ENCODE data around the gene FAM174C. TPM values are rescaled to one million over a fixed set of nuclear protein-coding genes. Genes with fewer than 3 reads are reported as not detected.

FAM174C gene
- polyA plus RNA-seq, 1 experiment = 16.6 TPM

DNA sequence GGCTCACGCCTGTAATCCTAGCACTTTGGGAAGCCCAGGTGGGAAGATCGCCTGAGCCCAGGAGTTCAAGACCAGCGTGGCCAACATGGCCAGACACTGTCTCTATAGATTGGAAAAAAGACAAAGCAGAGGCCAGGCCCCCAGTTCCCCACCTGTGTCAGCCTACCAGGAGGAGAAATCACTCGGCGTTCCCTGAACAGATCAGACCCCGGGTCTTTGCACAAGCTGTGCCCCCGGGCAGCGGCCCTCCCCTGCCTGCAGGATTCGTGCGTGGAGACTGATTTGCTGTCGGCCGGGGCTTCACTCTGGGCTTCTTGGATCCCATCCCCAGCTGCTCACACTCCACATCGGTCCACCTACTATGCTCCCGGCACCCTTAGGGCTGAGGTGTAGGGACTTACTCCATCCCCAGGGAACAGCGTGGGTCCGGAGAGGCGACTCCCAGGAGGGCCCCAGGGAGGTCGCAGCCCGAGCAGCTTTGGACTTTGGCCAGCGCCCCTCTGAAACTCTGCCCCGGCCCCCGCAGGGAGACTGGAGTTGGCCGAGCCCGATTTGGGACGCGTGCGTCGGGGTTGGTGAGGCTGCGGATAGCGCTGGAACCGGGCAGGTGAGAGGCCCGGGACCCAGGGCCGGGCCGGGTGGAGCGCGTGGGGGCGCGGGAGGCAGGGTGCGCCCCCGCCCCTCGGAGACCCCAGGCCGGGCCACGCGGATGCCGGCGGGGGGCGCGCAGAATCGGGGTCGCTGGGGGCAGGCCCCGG is 9.8 kb downstream of the FAM174C start:
- no peak overlapping the region for H3K27ac ChIP-seq (ENCODE audit: low read depth, low read length)
- H3K4me3 ChIP-seq (ENCODE audit: low read depth, low read length) = no peak overlapping the region
- TF ChIP-seq, protein P1, sequence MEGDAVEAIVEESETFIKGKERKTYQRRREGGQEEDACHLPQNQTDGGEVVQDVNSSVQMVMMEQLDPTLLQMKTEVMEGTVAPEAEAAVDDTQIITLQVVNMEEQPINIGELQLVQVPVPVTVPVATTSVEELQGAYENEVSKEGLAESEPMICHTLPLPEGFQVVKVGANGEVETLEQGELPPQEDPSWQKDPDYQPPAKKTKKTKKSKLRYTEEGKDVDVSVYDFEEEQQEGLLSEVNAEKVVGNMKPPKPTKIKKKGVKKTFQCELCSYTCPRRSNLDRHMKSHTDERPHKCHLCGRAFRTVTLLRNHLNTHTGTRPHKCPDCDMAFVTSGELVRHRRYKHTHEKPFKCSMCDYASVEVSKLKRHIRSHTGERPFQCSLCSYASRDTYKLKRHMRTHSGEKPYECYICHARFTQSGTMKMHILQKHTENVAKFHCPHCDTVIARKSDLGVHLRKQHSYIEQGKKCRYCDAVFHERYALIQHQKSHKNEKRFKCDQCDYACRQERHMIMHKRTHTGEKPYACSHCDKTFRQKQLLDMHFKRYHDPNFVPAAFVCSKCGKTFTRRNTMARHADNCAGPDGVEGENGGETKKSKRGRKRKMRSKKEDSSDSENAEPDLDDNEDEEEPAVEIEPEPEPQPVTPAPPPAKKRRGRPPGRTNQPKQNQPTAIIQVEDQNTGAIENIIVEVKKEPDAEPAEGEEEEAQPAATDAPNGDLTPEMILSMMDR (IDR thresholded peaks at IDR 0.05; ENCODE audit: low read depth, low read length) = no peak
- H3K9me3 ChIP-seq (ENCODE audit: control insufficient read depth, insufficient read depth, low read length) = no peaks in the 10 kb centered on the region; the same call in 1 of the 2 replicates
- CTCF ChIA-PET = no interaction called here
- DNase-seq (ENCODE audit: low read depth, low spot score) = no peak
- POLR2A ChIA-PET = interaction anchor here (1.0 kb wide), 1 partner anchor 15 kb away, joined by 4 read pairs; no protein-coding TSS in a partner anchor
- H3K27me3 ChIP-seq (ENCODE audit: control insufficient read depth, insufficient read depth, low read length) = peaks cover 50% of the 10 kb centered on the region

DNA sequence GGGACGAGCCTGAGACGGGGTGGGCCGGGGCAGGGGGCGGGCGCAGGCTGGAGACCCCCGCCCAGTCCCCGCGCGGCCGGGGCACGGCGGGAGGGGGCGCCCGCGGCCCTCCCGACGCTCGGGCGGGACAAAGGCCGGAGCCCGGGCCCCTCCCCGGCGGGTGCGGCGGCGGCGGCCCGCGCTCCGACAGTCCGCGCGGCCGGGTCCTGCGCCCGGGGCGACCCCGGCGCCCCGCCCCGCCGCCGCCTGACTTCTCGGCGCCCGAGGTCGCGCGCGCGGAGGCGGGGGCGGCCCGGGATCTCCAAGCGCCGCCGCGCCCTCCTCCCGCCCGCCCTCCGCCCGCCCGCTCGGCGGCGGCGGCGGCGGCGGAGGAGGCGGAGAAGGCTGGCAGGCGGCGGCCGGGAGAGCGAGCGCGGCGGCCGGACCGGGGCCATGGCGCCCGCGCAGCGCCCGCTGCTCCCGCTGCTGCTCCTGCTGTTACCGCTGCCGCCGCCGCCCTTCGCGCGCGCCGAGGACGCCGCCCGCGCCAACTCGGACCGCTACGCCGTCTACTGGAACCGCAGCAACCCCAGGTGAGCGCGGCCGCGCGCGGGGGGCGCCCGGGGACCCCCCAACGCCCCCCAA is 10.5 kb downstream of the FAM174C start, which contains the start of gene EFNA2:
Gene EFNA2, plus strand, starts transcription at position 137 of the 624 bp plus-strand sequence. Its CDS starts 296 bp downstream, at position 433.
- TF ChIP-seq, protein P1 (IDR thresholded peaks at IDR 0.05; ENCODE audit: low read depth, low read length) = no peak
- H3K27ac ChIP-seq (ENCODE audit: low read depth, low read length) = no peak within 1 kb of the TSS
- H3K4me3 ChIP-seq (ENCODE audit: low read depth, low read length) = no peak within 1 kb of the TSS; the same call in 1 of the 2 replicates
- ChIA-PET CTCF (no interaction called here), POLR2A (no interaction called here)
- no peak for DNase-seq (ENCODE audit: low read depth, low spot score)
- peaks cover 50% of the 10 kb centered on the region for H3K27me3 ChIP-seq (ENCODE audit: control insufficient read depth, insufficient read depth, low read length)
- no peaks in the 10 kb centered on the region; the same call in 1 of the 2 replicates for H3K9me3 ChIP-seq (ENCODE audit: control insufficient read depth, insufficient read depth, low read length)

DNA sequence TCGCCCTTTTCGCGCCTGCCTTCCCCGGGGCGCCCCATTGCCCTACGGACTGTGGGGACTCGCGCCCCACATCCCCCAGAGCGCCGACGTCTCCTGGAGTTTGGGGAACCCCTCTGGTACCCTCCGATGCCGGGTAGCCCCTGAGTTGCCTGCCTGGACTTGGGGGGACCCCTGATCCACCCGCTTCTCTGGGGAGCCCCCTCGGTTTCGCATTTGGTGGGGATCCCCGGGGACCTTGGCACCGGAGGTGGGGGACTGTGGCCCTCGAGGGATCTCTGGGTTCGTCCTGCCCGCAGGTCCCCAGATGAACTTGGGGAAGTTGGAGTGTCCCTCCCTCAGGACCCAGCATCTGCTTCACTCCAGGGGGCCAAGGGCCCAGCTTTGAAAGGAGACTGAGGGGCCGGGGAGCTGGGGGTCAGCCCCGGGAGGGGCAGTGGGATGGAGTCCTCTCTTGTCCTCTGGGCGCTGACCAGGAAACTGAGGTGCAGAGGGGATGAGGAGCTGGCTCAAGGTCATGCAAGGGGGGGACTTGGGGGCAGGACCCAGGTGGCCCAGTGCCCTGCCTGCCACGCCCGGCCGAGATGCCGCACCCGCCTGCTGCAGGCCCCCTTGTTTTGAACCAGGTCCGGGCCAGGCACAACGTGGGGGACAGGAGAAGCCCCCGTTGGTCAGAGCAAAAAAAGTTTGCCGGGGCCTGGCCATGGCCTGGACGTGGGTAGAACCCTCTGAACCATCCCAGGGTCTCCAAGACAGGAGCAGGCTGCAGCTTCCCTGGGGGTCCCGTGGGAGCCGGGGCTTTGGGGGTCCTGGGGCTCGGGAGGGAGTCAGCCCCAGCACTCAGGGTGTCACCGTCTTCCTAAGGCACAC is 11.4 kb downstream of the FAM174C start:
- H3K27ac ChIP-seq (ENCODE audit: low read depth, low read length) = no peak overlapping the region
- H3K4me3 ChIP-seq (ENCODE audit: low read depth, low read length) = no peak overlapping the region
- no peak for DNase-seq (ENCODE audit: low read depth, low spot score)
- CTCF ChIA-PET = no interaction called here
- peaks cover 50% of the 10 kb centered on the region for H3K27me3 ChIP-seq (ENCODE audit: control insufficient read depth, insufficient read depth, low read length)
- POLR2A ChIA-PET = no interaction called here
- H3K9me3 ChIP-seq (ENCODE audit: control insufficient read depth, insufficient read depth, low read length) = no peaks in the 10 kb centered on the region; the same call in 1 of the 2 replicates
- TF ChIP-seq, protein P1 (IDR thresholded peaks at IDR 0.05; ENCODE audit: low read depth, low read length) = no peak

DNA sequence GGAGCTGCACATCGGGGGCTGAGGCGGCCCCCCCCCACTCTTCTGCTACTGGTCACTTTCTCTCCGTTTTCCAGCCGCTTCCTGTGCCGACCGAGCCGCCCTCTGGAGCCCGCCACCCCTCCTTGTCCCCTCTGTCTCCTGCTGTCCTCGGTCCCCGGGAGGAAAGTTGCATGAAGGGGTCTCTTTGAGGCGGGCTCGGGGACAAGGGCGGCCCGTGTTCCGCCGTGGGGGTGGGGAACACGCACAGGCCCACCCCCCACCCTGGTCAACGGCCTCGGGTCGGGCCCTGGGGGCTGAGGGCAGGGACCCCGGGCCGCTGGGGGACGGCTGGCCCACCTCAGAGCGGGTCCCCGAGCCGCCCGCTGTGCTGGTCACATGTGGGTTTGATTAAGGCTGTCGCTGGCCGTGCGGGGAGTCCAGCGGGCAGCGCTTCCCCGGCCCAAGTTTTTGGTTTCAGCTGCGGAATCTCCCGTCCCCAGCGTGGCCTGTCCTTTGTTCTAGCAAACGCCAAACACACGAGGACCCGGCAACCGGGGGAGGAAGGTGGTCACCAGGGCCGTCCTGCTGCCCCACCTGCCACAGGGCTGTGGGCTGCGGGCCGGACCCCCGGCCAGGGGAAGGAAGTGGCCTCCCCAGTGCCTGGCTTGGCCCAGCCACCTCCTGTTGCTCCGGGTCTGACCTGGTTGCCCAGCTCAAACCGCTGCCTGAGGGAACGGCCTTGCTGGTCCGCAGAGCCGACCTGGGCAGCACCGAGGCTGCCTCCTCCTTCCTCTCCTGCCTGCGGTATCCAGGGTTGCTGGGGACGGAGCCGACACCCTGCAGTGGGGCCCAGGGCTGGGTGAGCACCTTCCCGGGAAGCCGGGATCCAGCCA is 12.3 kb downstream of the FAM174C start:
- H3K4me3 ChIP-seq (ENCODE audit: low read depth, low read length) = no peak overlapping the region
- no peaks in the 10 kb centered on the region; the same call in 1 of the 2 replicates for H3K9me3 ChIP-seq (ENCODE audit: control insufficient read depth, insufficient read depth, low read length)
- TF ChIP-seq, protein P1 (IDR thresholded peaks at IDR 0.05; ENCODE audit: low read depth, low read length) = no peak
- DNase-seq (ENCODE audit: low read depth, low spot score) = no peak
- no peak overlapping the region for H3K27ac ChIP-seq (ENCODE audit: low read depth, low read length)
- POLR2A ChIA-PET = no interaction called here
- peaks cover 53% of the 10 kb centered on the region for H3K27me3 ChIP-seq (ENCODE audit: control insufficient read depth, insufficient read depth, low read length)
- CTCF ChIA-PET = no interaction called here
